Measurements from ENCODE around the gene MALAT1. TPM values are rescaled to one million over a fixed set of nuclear protein-coding genes. Genes with fewer than 3 reads are reported as not detected.

The MALAT1 gene
- total and polyA plus RNA-seq, 2 of the 13 experiments (the other 11 are each of a cell fraction or from before 2014, with no cell fraction given): 143 to 1,237 TPM

GRCh38 chr11:65498977-65499712 is at the start of gene MALAT1 (continued):
- TF ChIP-seq SETDB1 (CRISPR knock-in tag; IDR thresholded peaks at IDR 0.05; ENCODE audit: borderline replicate concordance) (no peak), FOSL2 (CRISPR knock-in tag; IDR thresholded peaks at IDR 0.05) (peak; percentile 79), HDAC6 (IDR thresholded peaks at IDR 0.05; ENCODE audit: low read depth, low read length) (peak; percentile 84; the same call in 1 of the 2 replicates), CREB1 (IDR thresholded peaks at IDR 0.05) (peak; percentile 23), CREB1 (CRISPR knock-in tag; IDR thresholded peaks at IDR 0.05) (peak; percentile 89; the same call in 1 of the 2 replicates), EP300 (IDR thresholded peaks at IDR 0.05; ENCODE audit: low read depth in 2 of 2, low read length in 2 of 2) (peak in 1 of 2 experiments; percentile 70; a peak in 2 of 4 replicates), EP300 (CRISPR knock-in tag; IDR thresholded peaks at IDR 0.05; ENCODE audit: borderline replicate concordance) (peak; percentile 34; the same call in 1 of the 2 replicates), BCLAF1 (IDR thresholded peaks at IDR 0.05) (no peak), ZSCAN22 (CRISPR knock-in tag; IDR thresholded peaks at IDR 0.05) (no peak), RAD21 (CRISPR knock-in tag; IDR thresholded peaks at IDR 0.05) (peak; percentile 59), FUBP1 (CRISPR knock-in tag; IDR thresholded peaks at IDR 0.05; ENCODE audit: borderline replicate concordance) (no peak), ELF4 (CRISPR knock-in tag; IDR thresholded peaks at IDR 0.05; ENCODE audit: borderline replicate concordance) (peak; percentile 81), ZBTB40 (IDR thresholded peaks at IDR 0.05) (no peak), ZBTB40 (CRISPR knock-in tag; IDR thresholded peaks at IDR 0.05) (peak; percentile 59; the same call in 1 of the 2 replicates), PCBP1 (IDR thresholded peaks at IDR 0.05; ENCODE audit: borderline replicate concordance, low read depth, low read length) (0 out of 2 replicates have a peak, but pooled peaks have one; percentile 89)

Data from HepG2 (cell line).